K562 (cell line): ENCODE measurements around the gene ZNF276. TPM values are rescaled to one million over a fixed set of nuclear protein-coding genes. Genes with fewer than 3 reads are reported as not detected.
A peak's percentile ranks its signal among the peaks of the same experiment; 100 is the strongest.

Source experiments
- ATF3 ChIP-seq, 2 experiments: fragments of 450-650 bp in 1 of 2; sonication (generic) in 1 of 2; formaldehyde crosslinking in 1 of 2; IDR thresholded peaks in 1 of 2; conservative IDR thresholded peaks in 1 of 2; 2 replicates each; pipeline versions ENCODE4 v1.6.1 to v1.8.1; 2016 to 2023; ENCODE audit warnings: mild to moderate bottlenecking in 2 of 2, moderate library complexity in 2 of 2, inconsistent platforms in 1 of 2, missing genetic modification reagents in 1 of 2
- CBX1 ChIP-seq: sonication (generic); IDR thresholded peaks from 2 replicates; pipeline ENCODE4 v1.6.1; 2016; ENCODE audit warnings: antibody characterized with exemption, low read depth, mild to moderate bottlenecking
- CC2D1A ChIP-seq: fragments of 450-650 bp; IDR thresholded peaks from 2 replicates; pipeline ENCODE4 v1.6.1; 2017; ENCODE audit warnings: mild to moderate bottlenecking
- COPS2 ChIP-seq: fragments of 450-650 bp; conservative IDR thresholded peaks from 2 replicates; pipeline ENCODE4 v1.6.1; 2016; ENCODE audit warnings: mild to moderate bottlenecking, moderate library complexity
- DACH1 ChIP-seq: fragments of 450-650 bp; IDR thresholded peaks from 2 replicates; pipeline ENCODE4 v1.6.1; 2018; ENCODE audit not compliant: partially characterized antibody
- EHMT2 ChIP-seq: fragments of 450-650 bp; IDR thresholded peaks from 2 replicates; pipeline ENCODE4 v1.6.1; 2018; ENCODE audit warnings: antibody characterized with exemption
- GTF2E2 ChIP-seq: fragments of 200-800 bp; sonication (Bioruptor generic); IDR thresholded peaks from 2 replicates; pipeline ENCODE4 v1.6.1; 2016; ENCODE audit warnings: missing genetic modification characterization, missing compliant biosample characterization
- HIVEP1 ChIP-seq: fragments of 250-450 bp; sonication (Bioruptor Pico); IDR thresholded peaks from 2 replicates; pipeline ENCODE4 v1.4.0; 2020; ENCODE audit warnings: mild to moderate bottlenecking
- HMG20B ChIP-seq: fragments of 250-450 bp; sonication (Bioruptor Pico); IDR thresholded peaks from 2 replicates; pipeline ENCODE4 v1.5.0; 2021; ENCODE audit warnings: mild to moderate bottlenecking
- KLF6 ChIP-seq: fragments of 250-450 bp; sonication (Bioruptor Pico); IDR thresholded peaks from 2 replicates; pipeline ENCODE4 v1.4.0; 2020; ENCODE audit warnings: mild to moderate bottlenecking, moderate library complexity, borderline replicate concordance
- LEF1 ChIP-seq: fragments of 450-650 bp; IDR thresholded peaks from 2 replicates; pipeline ENCODE4 v1.6.1; 2016; ENCODE audit warnings: mild to moderate bottlenecking
- MBD2 ChIP-seq: sonication (generic); IDR thresholded peaks from 2 replicates; pipeline ENCODE4 v1.6.1; 2016; ENCODE audit warnings: low read depth, borderline replicate concordance
- MCM7 ChIP-seq, 2 experiments: fragments of 450-650 bp; IDR thresholded peaks; 2 replicates each; pipeline ENCODE4 v1.6.1; 2016 to 2018
- POLR2AphosphoS5 ChIP-seq: IDR thresholded peaks from 2 replicates; pipeline ENCODE4 v1.6.1; 2011; ENCODE audit warnings: mild to moderate bottlenecking, low read depth, low read length, moderate library complexity; ENCODE audit not compliant: control insufficient read depth, insufficient read depth
- RB1 ChIP-seq: fragments of 450-650 bp; IDR thresholded peaks from 2 replicates; pipeline ENCODE4 v1.6.1; 2017; ENCODE audit warnings: low read depth, mild to moderate bottlenecking
- SMAD3 ChIP-seq: fragments of 450-650 bp; formaldehyde crosslinking; conservative IDR thresholded peaks from 2 replicates; pipeline ENCODE4 v1.4.0; 2020; ENCODE audit warnings: mild to moderate bottlenecking
- TAF1 ChIP-seq: IDR thresholded peaks from 2 replicates; pipeline ENCODE4 v1.6.1; 2011; ENCODE audit warnings: mild to moderate bottlenecking, low read length, moderate library complexity; ENCODE audit not compliant: insufficient read depth, control insufficient read depth, severe bottlenecking; ENCODE audit errors: extremely low read depth
- WHSC1 ChIP-seq: IDR thresholded peaks from one replicate; pipeline ENCODE4 v1.6.1; 2012; ENCODE audit warnings: low read length, control low read depth, inconsistent platforms
- ZBTB8A ChIP-seq: fragments of 450-650 bp; IDR thresholded peaks from 2 replicates; pipeline ENCODE4 v1.6.1; 2018; ENCODE audit warnings: mild to moderate bottlenecking, moderate library complexity; ENCODE audit not compliant: partially characterized antibody
- ZMIZ1 ChIP-seq, 2 experiments: fragments of 150-350 bp in 1 of 2; IDR thresholded peaks; 2 replicates each; pipeline ENCODE4 v1.6.1; 2012 to 2016; ENCODE audit warnings: low read depth in 2 of 2, low read length in 2 of 2, mild to moderate bottlenecking in 1 of 2, moderate library complexity in 1 of 2
- ZNF217 ChIP-seq: sonication (generic); formaldehyde crosslinking; IDR thresholded peaks from 2 replicates; pipeline ENCODE4 v1.8.0; 2022; ENCODE audit warnings: mild to moderate bottlenecking, missing genetic modification reagents
- ZNF277 ChIP-seq: fragments of 250-450 bp; sonication (Bioruptor Pico); IDR thresholded peaks from 2 replicates; pipeline ENCODE4 v1.8.0; 2022; ENCODE audit warnings: inconsistent platforms, mild to moderate bottlenecking, moderate library complexity, borderline replicate concordance
- ZNF347 ChIP-seq: fragments of 450-650 bp; formaldehyde crosslinking; IDR thresholded peaks from 2 replicates; pipeline ENCODE4 v1.4.0; 2020; ENCODE audit warnings: low read depth, mild to moderate bottlenecking, moderate library complexity
- ZNF644 ChIP-seq: fragments of 200-800 bp; sonication (Bioruptor generic); IDR thresholded peaks from 2 replicates; pipeline ENCODE4 v1.6.1; 2016; ENCODE audit warnings: low read depth, missing genetic modification characterization, missing compliant biosample characterization
- polyA plus RNA-seq, 8 experiments: library from polyadenylated mRNA; depleted of rRNA in 4 of 8; stranded (reverse) in 5 of 8; unstranded in 3 of 8; fragments of >200 nt; fragmentation: Nextera tagmentation in 2 of 8; fragmentation: Illumina TruSeq in 1 of 8; extraction: Ambion mirVana in 2 of 8; extraction: Trizol in 1 of 8; gene quantifications; 2 replicates each; pipeline versions ENCODE4 v1.2.1 to v1.2.3, GENCODE V29; 2011 to 2014; ENCODE audit warnings: inconsistent platforms in 1 of 8, missing spikeins in 1 of 8
- total RNA-seq, 7 experiments: library from RNA; depleted of rRNA in 6 of 7; stranded (reverse); fragments of >200 nt in 6 of 7; fragmentation: Illumina TruSeq in 2 of 7; extraction: Trizol in 2 of 7; gene quantifications; 2 replicates each; pipeline versions ENCODE4 v1.2.1 to v1.2.3, GENCODE V29; 2011 to 2021; ENCODE audit warnings: low replicate concordance in 1 of 7

Gene ZNF276
- total and polyA plus RNA-seq, 9 of the 15 experiments (the other 6 are each of a cell fraction or from before 2014, with no cell fraction given), result 0.49 to 43.9 (median 15.8) TPM

GRCh38 chr16:89701425-89702406 lies 19.6 kb upstream of the ZNF276 start, which contains the start of gene SPATA2L (continued):
- TF ChIP-seq ZMIZ1 (IDR thresholded peaks at IDR 0.05; ENCODE audit: low read depth in 2 of 2, low read length in 2 of 2), result no peak
- no peak for TF ChIP-seq ZBTB8A
- no peak for TF ChIP-seq ZNF644 (tag)
- TF ChIP-seq MCM7 (IDR thresholded peaks at IDR 0.05), result no peak
- TF ChIP-seq ZNF217 (CRISPR knock-in tag), result no peak
- TF ChIP-seq EHMT2, result no peak
- TF ChIP-seq WHSC1, result no peak
- no peak for TF ChIP-seq DACH1
- TF ChIP-seq CBX1, result no peak
- TF ChIP-seq LEF1, result no peak
- no peak for TF ChIP-seq ZNF347
- TF ChIP-seq RB1, result peak; percentile 78; the same call in 1 of the 2 replicates
- TF ChIP-seq ZNF277, result no peak
- TF ChIP-seq CC2D1A, result no peak
- no peak for TF ChIP-seq KLF6 (CRISPR knock-in tag)
- peak; percentile 66 for TF ChIP-seq TAF1
- TF ChIP-seq COPS2, result no peak
- TF ChIP-seq ATF3 (IDR thresholded peaks at IDR 0.05), result no peak
- TF ChIP-seq ATF3 (CRISPR knock-in tag; conservative IDR thresholded peaks at IDR 0.05), result no peak
- TF ChIP-seq GTF2E2 (tag), result no peak
- no peak for TF ChIP-seq MBD2
- peak; percentile 60 for TF ChIP-seq POLR2AphosphoS5
- TF ChIP-seq SMAD3 (CRISPR knock-in tag), result no peak
- no peak for TF ChIP-seq HMG20B (CRISPR knock-in tag)
- TF ChIP-seq HIVEP1 (CRISPR knock-in tag), result no peak
